SK-N-SH treated with all-trans-retinoic acid at 6 μM for 48 hours (cell line): ENCODE results near the gene KREMEN1.

ENCODE experiments used
- BACH2 ChIP-seq: fragments of 250-450 bp; sonication (Bioruptor Pico); IDR thresholded peaks from 2 replicates; pipeline ENCODE4 v1.9.0; 2021; ENCODE audit warnings: mild to moderate bottlenecking, borderline replicate concordance
- CREB5 ChIP-seq: fragments of 250-450 bp; sonication (Bioruptor Pico); IDR thresholded peaks from 2 replicates; pipeline ENCODE4 v1.5.1; 2020; ENCODE audit warnings: low read depth, mild to moderate bottlenecking, moderate library complexity
- CSDC2 ChIP-seq: fragments of 250-450 bp; sonication (Bioruptor Pico); IDR thresholded peaks from 2 replicates; pipeline ENCODE4 v1.5.0; 2020; ENCODE audit warnings: mild to moderate bottlenecking, moderate library complexity
- ESRRG ChIP-seq: fragments of 250-450 bp; sonication (Bioruptor Pico); IDR thresholded peaks from 2 replicates; pipeline ENCODE4 v1.6.1; 2021; ENCODE audit warnings: mild to moderate bottlenecking
- GLIS3 ChIP-seq: fragments of 250-450 bp; sonication (Bioruptor Pico); IDR thresholded peaks from 2 replicates; pipeline ENCODE4 v1.5.0; 2020; ENCODE audit warnings: mild to moderate bottlenecking, moderate library complexity
- PATZ1 ChIP-seq: fragments of 250-450 bp; sonication (Bioruptor Pico); IDR thresholded peaks from 2 replicates; pipeline ENCODE4 v1.8.0; 2020; ENCODE audit warnings: mild to moderate bottlenecking, moderate library complexity, borderline replicate concordance
- POU6F1 ChIP-seq: fragments of 250-450 bp; sonication (Bioruptor Pico); IDR thresholded peaks from 2 replicates; pipeline ENCODE4 v1.8.0; 2021; ENCODE audit warnings: low read depth, mild to moderate bottlenecking, moderate library complexity, borderline replicate concordance
- PPARA ChIP-seq: fragments of 250-450 bp; sonication (Bioruptor Pico); IDR thresholded peaks from 2 replicates; pipeline ENCODE4 v1.5.0; 2020; ENCODE audit warnings: mild to moderate bottlenecking, borderline replicate concordance
- RARB ChIP-seq: fragments of 250-450 bp; sonication (Bioruptor Pico); IDR thresholded peaks from 2 replicates; pipeline ENCODE4 v1.8.0; 2021; ENCODE audit warnings: mild to moderate bottlenecking, moderate library complexity
- SNAI2 ChIP-seq: fragments of 250-450 bp; sonication (Bioruptor Pico); IDR thresholded peaks from 2 replicates; pipeline ENCODE4 v1.5.0; 2020; ENCODE audit warnings: mild to moderate bottlenecking, moderate library complexity
- TSHZ2 ChIP-seq: fragments of 250-450 bp; sonication (Bioruptor Pico); IDR thresholded peaks from 2 replicates; pipeline ENCODE4 v1.5.0; 2020; ENCODE audit warnings: mild to moderate bottlenecking, moderate library complexity
- ZC3H10 ChIP-seq: fragments of 250-450 bp; sonication (Bioruptor Pico); IDR thresholded peaks from 2 replicates; pipeline ENCODE4 v1.5.1; 2021; ENCODE audit warnings: mild to moderate bottlenecking, moderate library complexity
- ZFP3 ChIP-seq: fragments of 250-450 bp; sonication (Bioruptor Pico); IDR thresholded peaks from 2 replicates; pipeline ENCODE4 v1.5.0; 2020; ENCODE audit warnings: mild to moderate bottlenecking, moderate library complexity
- ZFP30 ChIP-seq: fragments of 450-650 bp; formaldehyde crosslinking; IDR thresholded peaks from 2 replicates; pipeline ENCODE4 v1.5.0; 2022; ENCODE audit warnings: mild to moderate bottlenecking, moderate library complexity

DNA sequence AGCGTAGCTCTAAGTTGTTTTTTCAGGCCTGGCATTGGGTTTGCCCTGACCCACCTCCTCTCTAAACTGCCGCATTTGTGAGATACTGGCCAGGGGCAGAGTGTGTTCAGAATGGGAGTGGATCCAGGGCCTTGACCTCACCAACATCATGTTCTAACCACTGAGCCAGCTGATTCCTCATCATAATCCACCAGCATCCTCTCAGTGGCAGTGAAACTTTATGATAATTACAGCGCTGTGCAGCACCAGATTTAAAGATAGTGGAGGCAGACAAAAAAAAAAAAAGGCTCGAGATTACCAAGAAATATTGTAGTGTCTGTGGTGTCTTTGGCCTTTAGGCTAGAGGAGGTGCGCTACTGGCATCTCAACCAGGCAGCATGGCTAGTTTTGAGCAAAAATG is 53.0 kb downstream of the KREMEN1 start:
- TF ChIP-seq ZFP30 (CRISPR knock-in tag) (no peak), ZFP3 (no peak), CREB5 (no peak), PATZ1 (no peak), ZC3H10 (CRISPR knock-in tag) (no peak), GLIS3 (no peak), ESRRG (CRISPR knock-in tag) (no peak), SNAI2 (CRISPR knock-in tag) (no peak), PPARA (CRISPR knock-in tag) (no peak), POU6F1 (CRISPR knock-in tag) (no peak), BACH2 (CRISPR knock-in tag) (no peak), TSHZ2 (CRISPR knock-in tag) (no peak), RARB (no peak), CSDC2 (CRISPR knock-in tag) (no peak)
